Measurements from ENCODE around the gene TTC12.

Gene TTC12

GRCh38 chr11:113363996-113364641 is 49.7 kb downstream of the TTC12 start:
- in situ Hi-C loops (cut with MboI; ENCODE audit: low sequenced_read_pairs) = no loop called here

GRCh38 chr11:113365895-113366294 is 51.5 kb downstream of the TTC12 start:
- in situ Hi-C loops (cut with MboI; ENCODE audit: low sequenced_read_pairs) = no loop called here

DNA sequence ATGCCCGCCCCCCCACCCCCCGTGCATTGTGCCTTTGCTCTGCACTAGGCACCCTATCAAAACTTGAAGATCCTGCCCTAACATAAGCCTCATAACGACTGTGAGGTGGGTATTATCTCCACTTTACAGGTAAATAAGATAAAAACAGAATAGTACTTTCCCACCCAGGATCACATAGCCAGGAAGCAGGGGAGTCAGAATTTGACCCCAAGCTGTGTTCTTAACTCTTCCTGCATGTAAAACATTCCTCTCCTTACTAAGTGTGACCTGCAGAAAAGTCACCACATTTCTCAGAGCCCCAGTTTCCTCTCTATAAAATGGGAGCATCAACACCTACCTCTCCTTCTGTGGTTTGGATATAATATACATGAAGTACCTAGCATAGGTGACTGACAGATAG is 55.0 kb downstream of the TTC12 start:
- in situ Hi-C loops (cut with MboI; ENCODE audit: low sequenced_read_pairs) = no loop called here

DNA sequence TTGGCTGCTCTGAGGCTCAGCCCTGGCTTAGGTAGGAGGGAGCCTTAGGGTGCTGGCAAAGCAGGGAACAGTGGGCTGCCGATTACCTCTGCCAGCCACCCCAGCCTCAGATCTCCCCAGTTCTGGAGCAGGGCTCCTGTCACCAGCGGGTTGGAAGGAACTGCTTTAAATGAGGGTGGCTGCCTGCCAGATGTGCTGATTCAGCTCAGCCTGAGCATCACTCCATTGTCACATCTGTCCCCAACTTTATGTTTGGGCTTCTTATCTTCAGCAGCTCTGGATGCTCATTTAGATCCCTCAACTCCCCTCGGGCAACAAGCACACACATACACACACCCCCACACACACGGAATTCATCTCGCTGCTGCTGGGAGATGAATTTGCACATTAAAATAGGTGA is 56.3 kb downstream of the TTC12 start:
- in situ Hi-C loops (cut with MboI; ENCODE audit: low sequenced_read_pairs) = no loop called here

DNA sequence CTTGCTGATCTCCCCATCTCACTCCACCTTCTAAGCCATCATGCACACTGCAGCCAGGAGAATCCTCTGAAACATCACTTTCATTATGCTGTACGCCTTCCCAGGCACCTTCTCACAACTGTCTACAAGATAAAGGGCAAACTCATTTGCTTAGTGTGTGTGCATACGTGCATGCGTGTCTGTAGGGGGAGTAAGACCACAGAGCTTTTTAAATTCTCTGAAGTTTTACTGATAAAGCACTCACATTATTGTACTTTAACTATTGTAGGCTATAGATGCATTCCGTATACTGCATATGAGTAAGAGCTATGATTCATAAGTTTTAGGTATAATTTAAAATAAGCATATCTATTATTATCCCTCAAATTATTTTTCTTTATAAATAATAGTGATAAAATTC is 57.9 kb downstream of the TTC12 start:
- in situ Hi-C loops (cut with MboI; ENCODE audit: low sequenced_read_pairs) = no loop called here

DNA sequence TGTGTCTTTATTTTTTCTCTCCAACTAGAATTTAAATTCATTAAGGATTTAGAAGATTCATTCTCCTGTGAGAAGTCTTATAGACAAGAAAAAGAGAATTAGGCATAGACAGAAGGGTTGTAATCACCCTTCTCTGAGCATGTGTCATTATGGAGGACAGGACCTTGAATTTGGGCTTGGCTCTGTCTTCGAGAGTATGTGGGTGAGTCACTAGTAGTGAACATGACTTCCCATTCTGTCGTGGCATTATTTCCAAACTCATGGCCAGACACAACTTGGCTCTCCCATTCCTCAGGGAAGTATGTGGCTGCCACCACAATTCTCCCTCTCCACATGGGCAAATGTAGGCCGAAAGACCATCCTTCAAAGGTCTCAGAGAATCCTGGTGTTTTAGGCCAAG is 58.9 kb downstream of the TTC12 start:
- in situ Hi-C loops (cut with MboI; ENCODE audit: low sequenced_read_pairs) = no loop called here

- in situ Hi-C loops (cut with MboI; ENCODE audit: low sequenced_read_pairs) = no loop called here
These were observed 59.7 kb downstream of the TTC12 start for GRCh38 chr11:113373981-113374560.

GRCh38 chr11:113375402-113375801 is 61.0 kb downstream of the TTC12 start:
- in situ Hi-C loops (cut with MboI; ENCODE audit: low sequenced_read_pairs) = no loop called here

DNA sequence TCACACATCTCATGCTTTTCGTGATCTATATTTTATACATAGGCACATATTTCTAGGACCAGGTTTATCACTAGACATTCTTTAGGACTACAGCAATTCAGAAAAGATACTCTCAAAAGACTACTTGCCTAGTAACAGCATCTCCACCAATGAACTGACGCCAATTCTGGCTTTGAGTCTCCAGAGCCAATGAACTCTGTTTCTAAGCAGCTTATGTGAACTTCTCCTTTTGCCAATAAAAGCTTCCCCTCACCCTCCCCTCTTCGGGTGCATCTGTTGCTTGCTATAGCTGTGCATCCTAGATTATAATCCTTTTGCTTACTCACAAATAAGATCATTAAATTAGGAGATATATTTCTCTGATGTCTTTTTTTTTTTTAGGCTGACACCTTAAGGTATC is 61.8 kb downstream of the TTC12 start:
- in situ Hi-C loops (cut with MboI; ENCODE audit: low sequenced_read_pairs) = no loop called here

GRCh38 chr11:113377681-113378412 is 63.5 kb downstream of the TTC12 start:
- in situ Hi-C loops (cut with MboI; ENCODE audit: low sequenced_read_pairs) = no loop called here

- in situ Hi-C loops (cut with MboI; ENCODE audit: low sequenced_read_pairs) = no loop called here
These were observed 64.3 kb downstream of the TTC12 start for GRCh38 chr11:113378692-113379091.

- in situ Hi-C loops (cut with MboI; ENCODE audit: low sequenced_read_pairs) = no loop called here
These were observed 67.7 kb downstream of the TTC12 start for GRCh38 chr11:113382121-113382520.

GRCh38 chr11:113384551-113384950 is 70.2 kb downstream of the TTC12 start:
- in situ Hi-C loops (cut with MboI; ENCODE audit: low sequenced_read_pairs) = no loop called here

DNA sequence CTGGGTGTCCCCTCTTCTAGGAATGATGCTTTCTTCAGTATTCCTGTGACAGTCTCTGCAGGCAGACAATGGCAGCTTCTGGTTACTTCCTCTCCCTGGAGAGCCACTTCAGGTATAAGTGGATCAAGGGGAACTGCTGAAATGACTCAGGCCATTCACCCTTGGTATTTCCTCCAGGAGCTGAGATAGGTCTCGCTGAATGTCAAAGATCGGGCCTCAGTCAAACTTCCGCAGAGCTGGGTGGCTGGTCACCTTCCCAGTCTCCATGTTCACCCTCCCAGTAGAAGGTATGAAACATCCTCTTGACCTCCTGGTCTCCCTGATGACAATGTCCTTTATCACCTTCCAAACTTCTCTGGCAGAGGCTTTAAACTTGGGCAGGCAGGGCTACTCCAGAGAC is 71.4 kb downstream of the TTC12 start:
- in situ Hi-C loops (cut with MboI; ENCODE audit: low sequenced_read_pairs) = no loop called here

DNA sequence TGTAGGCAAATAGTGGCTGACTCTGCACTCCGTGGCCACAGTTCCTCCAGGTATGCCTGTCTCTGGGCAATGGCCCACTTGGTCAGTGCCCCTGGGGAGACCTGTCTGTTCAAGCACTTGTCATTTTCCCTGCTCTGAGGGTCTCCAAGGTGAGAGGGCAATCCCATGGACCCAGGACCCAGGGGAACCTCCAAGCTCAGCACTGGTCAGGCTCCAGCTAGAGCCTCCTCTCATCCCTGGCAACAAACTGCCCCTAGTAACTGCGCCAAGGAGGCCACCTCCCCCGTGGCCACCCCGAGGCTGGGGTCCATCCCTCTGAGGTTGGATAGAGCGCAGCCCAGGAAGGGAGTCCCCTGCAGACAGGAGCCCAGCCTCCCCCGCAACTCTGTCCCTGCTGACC is 72.5 kb downstream of the TTC12 start:
- in situ Hi-C loops (cut with MboI; ENCODE audit: low sequenced_read_pairs) = no loop called here

DNA sequence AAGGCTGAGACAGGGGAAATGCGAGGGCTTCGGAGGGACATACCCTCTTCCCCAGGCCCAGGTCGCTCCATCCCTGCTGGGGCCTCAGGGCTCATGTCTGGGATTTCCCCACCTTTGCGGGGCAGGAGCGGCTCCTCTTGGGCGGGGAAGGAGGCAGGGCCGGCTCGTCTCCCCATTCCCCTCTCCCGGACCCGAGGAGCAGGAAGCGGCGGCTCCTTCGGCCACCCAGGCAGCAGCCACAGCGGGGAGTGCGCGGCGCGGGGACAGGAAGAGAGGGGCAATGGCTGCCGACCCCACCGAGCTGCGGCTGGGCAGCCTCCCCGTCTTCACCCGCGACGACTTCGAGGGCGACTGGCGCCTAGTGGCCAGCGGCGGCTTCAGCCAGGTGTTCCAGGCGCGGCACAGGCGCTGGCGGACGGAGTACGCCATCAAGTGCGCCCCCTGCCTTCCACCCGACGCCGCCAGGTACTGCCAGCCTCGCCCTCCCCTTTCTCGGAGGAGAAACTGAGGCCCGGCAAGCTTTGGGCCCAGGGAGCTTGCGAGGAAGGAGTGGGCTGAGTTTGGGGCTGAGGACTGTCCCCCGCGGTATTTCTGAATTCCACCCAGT is 73.3 kb downstream of the TTC12 start, which contains the start of gene ANKK1:
TSS of gene ANKK1 (plus strand) at position 175 of the 607 bp plus-strand sequence. CDS start at position 281, 106 bp downstream.
- in situ Hi-C loops (cut with MboI; ENCODE audit: low sequenced_read_pairs) = no loop called here

- in situ Hi-C loops (cut with MboI; ENCODE audit: low sequenced_read_pairs) = no loop called here
These were observed 74.9 kb downstream of the TTC12 start for GRCh38 chr11:113389272-113389671.

DNA sequence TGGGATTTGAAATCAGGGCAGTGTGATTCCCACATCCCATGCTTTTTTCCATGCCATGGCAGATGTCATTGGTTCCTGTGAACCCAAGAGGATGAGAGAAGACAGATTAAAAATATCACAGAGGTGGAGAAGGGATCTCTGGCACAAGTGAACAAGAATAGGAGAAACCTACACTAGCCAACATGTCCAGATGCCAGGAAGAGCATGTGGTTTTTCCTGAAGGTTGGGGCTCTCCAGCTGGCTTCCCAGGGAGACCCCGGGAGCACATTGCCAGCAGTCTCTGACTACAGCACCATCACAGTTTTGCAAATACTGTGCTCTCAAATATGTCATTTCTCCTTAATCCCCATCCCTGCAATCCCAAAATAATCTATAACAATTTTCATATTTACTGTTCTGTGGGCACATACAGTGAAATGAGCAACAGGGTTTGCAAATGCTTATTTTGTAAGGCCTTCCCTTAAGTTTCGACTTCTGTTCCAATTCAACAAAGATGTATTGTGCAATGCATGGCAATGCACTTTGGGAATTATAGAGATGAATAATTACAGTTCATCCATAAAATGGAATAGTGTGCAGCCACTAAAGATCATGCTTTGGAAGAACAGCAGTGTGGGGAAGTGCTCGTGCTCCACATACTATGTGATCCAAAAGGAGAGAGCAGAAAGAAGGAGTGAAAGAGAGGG is 78.0 kb downstream of the TTC12 start:
- in situ Hi-C loops (cut with MboI; ENCODE audit: low sequenced_read_pairs) = no loop called here

DNA sequence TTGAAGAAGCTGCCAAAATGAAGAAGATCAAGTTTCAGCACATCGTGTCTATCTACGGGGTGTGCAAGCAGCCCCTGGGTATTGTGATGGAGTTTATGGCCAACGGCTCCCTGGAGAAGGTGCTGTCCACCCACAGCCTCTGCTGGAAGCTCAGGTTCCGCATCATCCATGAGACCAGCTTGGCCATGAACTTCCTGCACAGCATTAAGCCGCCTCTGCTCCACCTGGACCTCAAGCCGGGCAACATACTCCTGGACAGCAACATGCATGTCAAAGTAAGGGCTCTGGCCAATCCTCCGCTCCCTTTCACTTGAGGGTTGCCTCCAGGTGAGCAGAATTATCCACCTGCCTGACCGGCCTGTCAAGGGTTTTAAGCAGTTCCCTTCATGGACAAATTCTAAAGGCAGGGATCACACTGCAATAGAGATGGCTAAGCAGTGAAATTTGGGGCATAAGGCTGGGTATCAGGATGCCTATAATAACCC is 79.2 kb downstream of the TTC12 start:
- in situ Hi-C loops (cut with MboI; ENCODE audit: low sequenced_read_pairs) = no loop called here

DNA sequence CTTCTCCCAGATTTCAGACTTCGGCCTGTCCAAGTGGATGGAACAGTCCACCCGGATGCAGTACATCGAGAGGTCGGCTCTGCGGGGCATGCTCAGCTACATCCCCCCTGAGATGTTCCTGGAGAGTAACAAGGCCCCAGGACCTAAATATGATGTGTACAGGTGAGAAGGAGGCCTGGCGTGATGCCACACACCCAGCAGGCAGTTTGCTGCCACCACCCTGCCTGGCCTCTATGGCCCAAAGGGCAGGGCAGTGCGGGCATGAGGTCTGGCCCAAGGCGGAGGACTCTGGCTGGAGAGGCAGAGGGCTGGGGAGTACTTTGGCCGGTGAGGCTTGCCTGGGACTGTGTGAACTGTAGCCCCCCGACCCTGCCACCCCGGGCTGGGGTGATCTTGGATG is 80.5 kb downstream of the TTC12 start:
- in situ Hi-C loops (cut with MboI; ENCODE audit: low sequenced_read_pairs) = no loop called here

DNA sequence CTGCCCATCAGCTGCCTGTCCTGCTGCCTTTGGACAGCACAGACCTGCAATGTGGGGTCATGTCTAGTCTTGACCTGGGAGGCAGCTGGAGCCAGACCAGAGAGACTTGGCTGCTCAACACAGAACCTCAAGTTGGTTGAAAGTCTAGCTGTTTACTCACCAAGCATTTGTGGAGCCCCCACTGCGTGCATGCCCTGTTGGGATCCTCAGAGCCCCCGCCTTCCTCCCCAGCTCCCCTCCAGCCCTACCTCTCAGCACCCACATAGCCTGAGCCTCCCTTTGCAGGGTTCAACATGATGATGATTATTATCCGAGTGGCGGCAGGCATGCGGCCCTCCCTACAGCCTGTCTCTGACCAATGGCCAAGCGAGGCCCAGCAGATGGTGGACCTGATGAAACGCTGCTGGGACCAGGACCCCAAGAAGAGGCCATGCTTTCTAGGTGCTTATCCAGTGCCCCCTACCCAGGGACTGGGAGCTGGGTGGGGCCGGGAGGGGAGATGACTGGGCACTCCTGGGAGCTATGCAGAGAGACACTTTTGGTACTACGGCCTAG is 81.5 kb downstream of the TTC12 start:
- in situ Hi-C loops (cut with MboI; ENCODE audit: low sequenced_read_pairs) = no loop called here

Data from HL-60/S4 treated with retinoic acid at 250 ng/mL for 4 days and 3 days (cell line).